ENCODE results near the gene ATP6V1C2.

- TF ChIP-seq, protein P1, sequence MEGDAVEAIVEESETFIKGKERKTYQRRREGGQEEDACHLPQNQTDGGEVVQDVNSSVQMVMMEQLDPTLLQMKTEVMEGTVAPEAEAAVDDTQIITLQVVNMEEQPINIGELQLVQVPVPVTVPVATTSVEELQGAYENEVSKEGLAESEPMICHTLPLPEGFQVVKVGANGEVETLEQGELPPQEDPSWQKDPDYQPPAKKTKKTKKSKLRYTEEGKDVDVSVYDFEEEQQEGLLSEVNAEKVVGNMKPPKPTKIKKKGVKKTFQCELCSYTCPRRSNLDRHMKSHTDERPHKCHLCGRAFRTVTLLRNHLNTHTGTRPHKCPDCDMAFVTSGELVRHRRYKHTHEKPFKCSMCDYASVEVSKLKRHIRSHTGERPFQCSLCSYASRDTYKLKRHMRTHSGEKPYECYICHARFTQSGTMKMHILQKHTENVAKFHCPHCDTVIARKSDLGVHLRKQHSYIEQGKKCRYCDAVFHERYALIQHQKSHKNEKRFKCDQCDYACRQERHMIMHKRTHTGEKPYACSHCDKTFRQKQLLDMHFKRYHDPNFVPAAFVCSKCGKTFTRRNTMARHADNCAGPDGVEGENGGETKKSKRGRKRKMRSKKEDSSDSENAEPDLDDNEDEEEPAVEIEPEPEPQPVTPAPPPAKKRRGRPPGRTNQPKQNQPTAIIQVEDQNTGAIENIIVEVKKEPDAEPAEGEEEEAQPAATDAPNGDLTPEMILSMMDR (IDR thresholded peaks at IDR 0.05), result no peak
- no peak for TF ChIP-seq EZH2 (IDR thresholded peaks at IDR 0.05)
These were observed 50.4 kb downstream of the ATP6V1C2 start for GRCh38 chr2:10771786-10772185.

Data from neural progenitor cell (in vitro differentiated cells).